Skeletal muscle tissue (tissue), 4 donors: ENCODE measurements around the gene FNTB. TPM values are rescaled to one million over a fixed set of nuclear protein-coding genes. Genes with fewer than 3 reads are reported as not detected.

Experiments
- H3K27ac ChIP-seq: one replicate; pipeline ENCODE4 v1.7.0; 2013; ENCODE audit warnings: mild to moderate bottlenecking, low read depth, low read length, inconsistent platforms
- H3K27me3 ChIP-seq, 3 donors: one replicate each; pipeline ENCODE4 v1.7.0; 2013; ENCODE audit warnings: low read length in 3 of 3; ENCODE audit not compliant: control insufficient read depth in 3 of 3, insufficient read depth in 3 of 3
- H3K36me3 ChIP-seq, 3 donors: one replicate each; pipeline ENCODE4 v1.7.0; 2013; ENCODE audit warnings: low read length in 3 of 3; ENCODE audit not compliant: control insufficient read depth in 3 of 3, insufficient read depth in 3 of 3
- H3K4me1 ChIP-seq, 3 donors: one replicate each; pipeline ENCODE4 v1.7.0; 2013; ENCODE audit warnings: low read length in 3 of 3, mild to moderate bottlenecking in 3 of 3; ENCODE audit not compliant: control insufficient read depth in 3 of 3, insufficient read depth in 3 of 3
- H3K4me3 ChIP-seq, 3 donors: one replicate each; pipeline ENCODE4 v1.7.0; 2013; ENCODE audit warnings: low read length in 3 of 3
- H3K9ac ChIP-seq, 3 donors: one replicate each; pipeline ENCODE4 v1.7.0; 2013; ENCODE audit warnings: low read length in 3 of 3, mild to moderate bottlenecking in 3 of 3, moderate library complexity in 2 of 3, low read depth in 1 of 3
- H3K9me3 ChIP-seq, 3 donors: one replicate each; pipeline ENCODE4 v1.7.0; 2013; ENCODE audit warnings: low read length in 3 of 3; ENCODE audit not compliant: control insufficient read depth in 3 of 3
- total RNA-seq: library from RNA; depleted of rRNA; stranded (reverse); fragments of >200 nt; gene quantifications from one replicate; pipeline ENCODE4 v1.2.3, GENCODE V29; 2014
- donor health status: Osteomylitis.

Gene FNTB
- total RNA-seq, 1 donor from 2014 or later = 5.7 TPM

DNA sequence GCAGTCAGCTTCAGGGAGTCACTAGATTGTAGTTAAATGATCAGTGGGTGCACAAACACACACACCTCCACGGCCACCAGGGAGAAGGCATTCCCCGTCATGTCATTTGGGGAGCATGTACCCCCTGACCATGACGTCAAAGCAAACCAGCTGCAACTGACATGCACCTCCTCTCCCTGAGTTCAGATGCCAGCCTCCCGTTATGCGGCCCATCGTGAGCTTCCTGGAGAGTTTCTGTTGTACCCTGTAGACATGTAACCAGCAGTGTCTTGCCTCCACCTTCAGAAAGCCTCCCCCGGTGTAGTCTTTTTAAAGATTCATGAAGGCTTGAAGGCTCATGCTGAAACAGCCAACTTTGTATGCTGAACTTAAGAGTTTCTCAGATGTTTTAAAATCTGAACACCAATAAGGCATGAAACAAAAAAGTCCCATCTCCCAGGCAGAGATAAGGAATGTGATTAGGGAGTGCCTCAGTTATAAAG, 54.8 kb downstream of the FNTB start:
- H3K27ac ChIP-seq = no peak overlapping the region
- H3K4me3 ChIP-seq = no peak overlapping the region
- no peak overlapping the region for H3K9ac ChIP-seq
- H3K4me1 ChIP-seq = peaks cover 0 to 3% (median 0%) of the 10 kb centered on the region in 3 donors
- no peaks in the 10 kb centered on the region for H3K9me3 ChIP-seq
- peaks cover 19 to 32% (median 29%) of the 10 kb centered on the region in 3 donors for H3K36me3 ChIP-seq
- H3K27me3 ChIP-seq = no peaks in the 10 kb centered on the region

DNA sequence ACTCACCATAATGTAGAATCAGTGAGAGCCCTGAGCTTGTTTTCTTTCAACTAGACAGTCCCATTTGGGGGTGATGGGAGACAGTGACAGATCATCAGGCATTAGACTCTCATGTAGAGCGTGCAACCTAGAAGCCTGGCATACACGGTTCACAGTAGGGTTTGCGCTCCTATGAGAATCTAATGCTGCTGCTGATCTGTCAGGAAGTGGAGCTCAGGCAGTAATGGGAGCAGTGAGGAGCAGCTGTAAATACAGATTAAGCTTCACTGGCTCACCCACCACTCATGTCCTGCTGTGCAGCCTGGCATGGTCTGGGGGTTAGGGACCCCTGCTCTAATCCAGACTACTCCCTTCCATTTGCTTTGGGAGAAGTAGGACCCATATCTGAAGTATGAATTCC, 55.6 kb downstream of the FNTB start:
- Histone ChIP-seq H3K9me3 (no peaks in the 10 kb centered on the region), H3K4me1 (peaks cover 0 to 7% (median 4%) of the 10 kb centered on the region in 3 donors), H3K4me3 (no peak overlapping the region), H3K36me3 (peaks cover 19 to 32% (median 29%) of the 10 kb centered on the region in 3 donors), H3K27ac (no peak overlapping the region), H3K27me3 (no peaks in the 10 kb centered on the region), H3K9ac (no peak overlapping the region)

DNA sequence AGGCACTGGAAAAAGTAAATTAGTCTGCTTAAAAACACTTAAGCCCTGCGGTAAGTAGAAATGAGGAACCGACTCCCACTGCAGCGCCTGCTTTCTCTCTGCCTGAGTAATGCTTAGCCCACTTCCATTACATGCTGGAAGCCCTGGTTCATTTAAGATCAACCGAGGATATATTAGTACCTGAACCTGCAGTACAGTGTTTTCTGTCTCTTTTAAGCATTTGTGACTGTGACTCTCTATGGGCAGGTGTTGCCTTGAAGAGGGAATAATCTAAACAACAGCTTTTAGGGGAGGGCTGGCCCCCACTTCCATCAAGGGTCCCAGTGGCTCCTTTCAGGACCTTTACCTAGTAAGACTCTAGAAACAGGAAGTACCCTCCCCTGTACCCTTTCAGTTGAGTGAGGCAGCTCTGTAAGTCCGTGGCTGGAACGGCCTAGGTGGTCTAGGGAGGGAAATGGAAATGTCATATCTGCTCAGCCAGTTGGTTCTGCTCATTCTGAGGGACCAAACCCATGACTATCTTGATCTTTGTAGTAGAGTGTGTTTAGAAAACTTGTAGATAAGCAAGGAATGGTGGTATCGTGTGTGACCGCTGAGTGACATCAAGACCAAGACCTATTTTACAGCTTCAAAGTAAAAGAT, 56.2 kb downstream of the FNTB start:
- Histone ChIP-seq H3K4me1 (peaks cover 0 to 7% (median 5%) of the 10 kb centered on the region in 3 donors), H3K4me3 (no peak overlapping the region), H3K9me3 (no peaks in the 10 kb centered on the region), H3K9ac (no peak overlapping the region), H3K27ac (no peak overlapping the region), H3K27me3 (no peaks in the 10 kb centered on the region), H3K36me3 (peaks cover 19 to 32% (median 29%) of the 10 kb centered on the region in 3 donors)

DNA sequence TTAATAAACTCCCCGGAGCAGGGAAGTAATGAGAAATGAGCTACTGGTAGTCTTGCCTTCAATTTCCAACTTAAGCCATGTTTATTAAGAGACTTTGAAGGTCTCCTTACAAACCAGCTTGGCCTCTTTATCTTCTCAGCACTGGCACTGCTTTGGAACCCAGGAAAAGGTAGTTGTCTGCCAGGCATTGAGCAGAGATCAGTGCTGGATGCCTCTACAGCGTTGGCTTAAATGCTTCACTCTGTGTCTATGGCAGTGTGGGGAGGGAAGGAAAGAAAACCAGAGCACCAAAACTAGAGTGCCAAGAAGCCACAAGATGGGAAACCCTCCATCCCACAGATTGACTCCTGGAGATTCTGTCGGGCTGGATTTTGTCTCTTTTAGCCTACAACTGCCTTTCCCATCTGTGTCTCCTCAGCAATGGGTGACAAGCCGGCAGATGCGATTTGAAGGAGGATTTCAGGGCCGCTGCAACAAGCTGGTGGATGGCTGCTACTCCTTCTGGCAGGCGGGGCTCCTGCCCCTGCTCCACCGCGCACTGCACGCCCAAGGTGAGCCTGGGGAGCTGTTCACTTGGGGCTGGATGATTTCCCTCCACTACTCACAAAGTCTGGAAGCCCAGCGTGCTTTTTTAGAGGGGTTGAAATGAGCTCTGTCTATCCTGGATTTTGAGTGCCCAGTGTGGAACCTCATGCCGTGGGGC, 57.3 kb downstream of the FNTB start:
- Histone ChIP-seq H3K9ac (no peak overlapping the region), H3K27ac (no peak overlapping the region), H3K4me3 (no peak overlapping the region), H3K4me1 (peaks cover 0 to 7% (median 5%) of the 10 kb centered on the region in 3 donors), H3K36me3 (peaks cover 19 to 32% (median 31%) of the 10 kb centered on the region in 3 donors), H3K27me3 (no peaks in the 10 kb centered on the region), H3K9me3 (no peaks in the 10 kb centered on the region)

DNA sequence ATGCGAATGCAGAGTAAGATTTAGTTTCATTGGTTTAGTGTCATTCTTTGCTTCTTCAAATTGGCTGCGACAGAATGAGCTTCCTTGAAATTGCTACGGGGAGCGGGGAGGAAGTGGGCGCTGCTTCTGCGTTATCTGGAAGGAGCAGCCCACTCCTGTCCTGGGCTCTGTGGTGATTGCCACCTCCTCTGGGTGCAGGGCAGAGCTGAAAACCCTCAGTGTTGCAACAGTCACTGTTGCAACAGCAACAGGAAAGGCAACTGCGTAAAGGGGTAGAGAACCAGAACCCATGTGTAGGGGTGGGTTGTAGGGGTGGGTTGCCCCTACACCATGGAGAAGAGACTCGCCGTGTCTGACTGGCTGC, 57.9 kb downstream of the FNTB start:
- H3K27me3 ChIP-seq = no peaks in the 10 kb centered on the region
- no peaks in the 10 kb centered on the region for H3K9me3 ChIP-seq
- H3K4me3 ChIP-seq = no peak overlapping the region
- H3K9ac ChIP-seq = no peak overlapping the region
- H3K27ac ChIP-seq = no peak overlapping the region
- peaks cover 19 to 32% (median 31%) of the 10 kb centered on the region in 3 donors for H3K36me3 ChIP-seq
- peaks cover 0 to 7% (median 5%) of the 10 kb centered on the region in 3 donors for H3K4me1 ChIP-seq

DNA sequence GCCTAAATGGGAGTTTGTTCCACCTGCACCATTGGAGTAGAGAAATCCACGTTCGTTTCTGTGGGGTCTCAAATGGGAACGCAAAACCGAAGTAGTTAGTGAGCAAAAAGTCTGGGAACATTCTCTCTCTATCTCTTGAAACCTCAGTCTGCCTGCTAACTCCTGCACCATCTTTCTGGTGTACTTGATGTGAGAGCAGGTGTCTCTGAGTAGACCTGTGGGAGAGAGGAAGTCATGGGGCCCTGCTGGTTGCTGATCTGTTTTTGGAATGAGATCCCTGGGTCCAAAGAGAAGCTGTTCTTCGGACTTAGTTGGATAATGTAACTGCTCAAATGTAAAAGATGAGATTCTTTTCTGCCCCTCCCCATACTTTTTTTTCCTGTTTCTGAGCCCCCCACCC, 58.3 kb downstream of the FNTB start:
- Histone ChIP-seq H3K36me3 (peaks cover 19 to 32% (median 31%) of the 10 kb centered on the region in 3 donors), H3K27ac (no peak overlapping the region), H3K4me1 (peaks cover 0 to 7% (median 5%) of the 10 kb centered on the region in 3 donors), H3K9me3 (no peaks in the 10 kb centered on the region), H3K9ac (no peak overlapping the region), H3K27me3 (no peaks in the 10 kb centered on the region), H3K4me3 (no peak overlapping the region)

DNA sequence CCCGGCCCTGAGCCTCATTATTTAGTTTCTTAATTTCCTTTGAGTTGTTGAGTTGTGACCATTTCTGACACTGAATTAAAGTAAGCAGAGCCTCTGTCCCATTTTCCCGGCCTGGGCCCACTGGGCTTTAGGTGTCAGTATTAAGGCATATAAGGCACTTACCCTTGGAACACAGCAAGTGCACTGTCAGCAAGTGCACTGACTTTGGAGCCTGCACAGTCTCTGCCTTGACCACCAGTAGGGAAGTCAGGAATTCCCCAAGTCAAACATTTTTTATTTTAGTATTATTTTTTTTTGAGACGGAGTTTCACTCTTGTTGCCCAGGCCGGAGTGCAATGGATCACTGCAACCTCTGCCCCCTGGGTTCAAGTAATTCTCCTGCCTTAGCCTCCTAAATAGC, 59.0 kb downstream of the FNTB start:
- no peak overlapping the region for H3K27ac ChIP-seq

DNA sequence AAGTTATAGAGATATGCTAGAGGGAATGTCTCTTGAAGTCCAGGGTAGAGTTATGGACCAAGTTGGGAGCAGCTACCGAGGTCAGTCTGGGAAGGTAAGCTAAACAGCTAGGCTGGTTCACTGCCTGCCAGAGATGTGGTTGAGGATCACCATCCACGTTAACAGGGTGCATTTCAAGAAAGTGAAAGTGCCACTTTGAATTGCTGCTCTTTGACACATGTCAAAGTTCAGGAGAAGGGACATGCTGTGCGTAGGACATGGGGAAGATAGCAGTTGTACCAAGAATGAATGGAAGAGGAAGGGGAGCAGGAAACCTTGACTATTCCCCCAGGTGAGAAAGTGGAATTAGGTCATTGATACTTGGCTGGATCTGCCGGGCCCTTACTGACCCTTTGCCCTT, 66.1 kb downstream of the FNTB start:
- peaks cover 12 to 17% (median 16%) of the 10 kb centered on the region in 3 donors for H3K36me3 ChIP-seq
- H3K9ac ChIP-seq = no peak overlapping the region
- peaks cover 0 to 4% (median 0%) of the 10 kb centered on the region in 3 donors for H3K4me1 ChIP-seq
- no peak overlapping the region for H3K4me3 ChIP-seq
- H3K27me3 ChIP-seq = no peaks in the 10 kb centered on the region
- H3K9me3 ChIP-seq = no peaks in the 10 kb centered on the region
- no peak overlapping the region for H3K27ac ChIP-seq

More for the DNA sequence above, 59.0 kb downstream of the FNTB start:
- Histone ChIP-seq H3K27me3 (no peaks in the 10 kb centered on the region), H3K9ac (no peak overlapping the region), H3K4me1 (peaks cover 0 to 7% (median 5%) of the 10 kb centered on the region in 3 donors), H3K36me3 (peaks cover 18 to 29% (median 28%) of the 10 kb centered on the region in 3 donors), H3K4me3 (no peak overlapping the region), H3K9me3 (no peaks in the 10 kb centered on the region)

DNA sequence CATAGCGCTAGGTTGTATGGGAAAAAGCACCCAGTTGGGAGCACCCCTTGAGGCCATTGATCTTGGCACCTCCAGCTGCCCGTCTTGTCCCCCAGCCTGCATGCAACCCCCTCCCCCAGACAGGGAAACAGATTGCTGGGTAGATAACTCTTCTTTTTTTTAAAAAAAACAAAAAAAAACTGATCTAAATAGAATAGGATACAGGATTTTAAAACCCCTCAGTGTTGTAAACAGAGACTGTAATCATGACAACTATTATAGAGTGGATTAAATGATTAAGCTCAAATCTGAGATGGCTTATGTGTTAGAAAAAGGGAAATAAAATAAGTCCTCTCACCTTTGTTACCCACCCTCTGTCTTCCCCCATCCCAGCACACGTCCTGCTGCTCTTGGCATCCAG, 66.8 kb downstream of the FNTB start:
- Histone ChIP-seq H3K4me3 (no peak overlapping the region), H3K9me3 (no peaks in the 10 kb centered on the region), H3K27ac (no peak overlapping the region), H3K36me3 (peaks cover 12 to 17% (median 16%) of the 10 kb centered on the region in 3 donors), H3K9ac (no peak overlapping the region), H3K4me1 (peaks cover 0 to 4% (median 0%) of the 10 kb centered on the region in 3 donors), H3K27me3 (no peaks in the 10 kb centered on the region)

DNA sequence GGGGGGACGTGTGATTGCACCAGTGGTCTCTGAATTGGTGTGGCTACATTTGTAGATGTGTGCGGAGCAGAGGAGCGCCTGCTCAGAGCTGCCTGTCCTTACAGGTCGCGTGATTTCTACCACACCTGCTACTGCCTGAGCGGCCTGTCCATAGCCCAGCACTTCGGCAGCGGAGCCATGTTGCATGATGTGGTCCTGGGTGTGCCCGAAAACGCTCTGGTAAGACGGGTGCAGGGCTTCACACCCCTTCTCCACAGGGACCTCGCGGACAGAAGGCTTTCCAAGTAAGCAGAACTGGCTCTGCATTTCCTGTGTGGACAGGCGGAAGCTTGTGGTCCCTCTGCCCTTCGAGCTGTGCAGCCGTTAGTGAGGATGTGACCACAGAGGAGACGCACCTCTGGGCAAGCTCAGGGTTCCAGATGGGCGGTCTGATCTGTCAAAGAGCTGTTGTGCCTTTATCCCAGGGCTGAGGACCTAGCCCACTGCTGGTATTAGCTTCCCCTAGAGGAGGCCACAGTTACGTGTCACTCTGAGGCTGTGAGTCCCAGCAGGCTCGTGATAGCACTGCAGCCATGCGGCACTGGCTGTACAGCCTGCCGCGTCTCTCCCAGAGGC, 67.9 kb downstream of the FNTB start:
- peaks cover 12 to 16% (median 15%) of the 10 kb centered on the region in 3 donors for H3K36me3 ChIP-seq
- H3K27ac ChIP-seq = no peak overlapping the region
- H3K9ac ChIP-seq = no peak overlapping the region
- H3K27me3 ChIP-seq = no peaks in the 10 kb centered on the region
- H3K4me1 ChIP-seq = peaks cover 0 to 4% (median 0%) of the 10 kb centered on the region in 3 donors
- H3K9me3 ChIP-seq = no peaks in the 10 kb centered on the region
- H3K4me3 ChIP-seq = no peak overlapping the region
